RWPE2 (cell line): ENCODE measurements around the gene MEOX2.

Experiments used
- ATAC-seq: fragments of 200-7000 bp; cut with Tn5 transposase; 3 replicates; pipeline ENCODE4 v1.9.1; 2021; ENCODE audit warnings: low read depth
- DNase-seq: peaks from one replicate; pipeline ENCODE4 v3.0.0-alpha.2; 2020; ENCODE audit warnings: low spot score
- H3K27ac ChIP-seq: fragments of 450-650 bp; 2 replicates; pipeline ENCODE4 v1.5.1; 2017; ENCODE audit warnings: mild to moderate bottlenecking; ENCODE audit not compliant: poor library complexity, severe bottlenecking
- H3K27me3 ChIP-seq: fragments of 250-450 bp; sonication (Bioruptor Pico); 2 replicates; pipeline ENCODE4 v1.5.1; 2021; ENCODE audit warnings: mild to moderate bottlenecking, moderate library complexity; ENCODE audit not compliant: insufficient read depth, poor library complexity, severe bottlenecking
- H3K36me3 ChIP-seq: fragments of 250-450 bp; sonication (Bioruptor Pico); 2 replicates; pipeline ENCODE4 v1.5.1; 2020; ENCODE audit warnings: low read depth, mild to moderate bottlenecking, moderate library complexity
- H3K4me1 ChIP-seq: fragments of 250-450 bp; sonication (Bioruptor Pico); 2 replicates; pipeline ENCODE4 v1.5.1; 2021; ENCODE audit warnings: mild to moderate bottlenecking, moderate library complexity; ENCODE audit not compliant: insufficient read depth, poor library complexity, severe bottlenecking
- H3K4me3 ChIP-seq: fragments of 250-450 bp; sonication (Bioruptor Pico); 2 replicates; pipeline ENCODE4 v1.5.1; 2021; ENCODE audit warnings: mild to moderate bottlenecking, moderate library complexity; ENCODE audit not compliant: severe bottlenecking
- H3K9me3 ChIP-seq: fragments of 250-450 bp; sonication (Bioruptor Pico); 2 replicates; pipeline ENCODE4 v1.5.1; 2021; ENCODE audit warnings: mild to moderate bottlenecking, moderate library complexity; ENCODE audit not compliant: severe bottlenecking
- TF ChIP-seq, protein P1 (sequence below): fragments of 450-650 bp; IDR thresholded peaks from one replicate; pipeline ENCODE4 v1.5.1; 2017; ENCODE audit warnings: mild to moderate bottlenecking, moderate library complexity; ENCODE audit not compliant: poor library complexity, severe bottlenecking

MEOX2 gene

GRCh38 chr7:15566476-15566875 lies 120.0 kb downstream of the MEOX2 start:
- no peaks in the 10 kb centered on the region for H3K9me3 ChIP-seq
- H3K36me3 ChIP-seq = no peaks in the 10 kb centered on the region
- DNase-seq (no peak), ATAC-seq (no peak)
- no peak overlapping the region for H3K27ac ChIP-seq
- H3K4me1 ChIP-seq = peaks cover 7% of the 10 kb centered on the region
- peaks cover 3% of the 10 kb centered on the region for H3K27me3 ChIP-seq
- H3K4me3 ChIP-seq = no peak overlapping the region
- TF ChIP-seq, protein P1, sequence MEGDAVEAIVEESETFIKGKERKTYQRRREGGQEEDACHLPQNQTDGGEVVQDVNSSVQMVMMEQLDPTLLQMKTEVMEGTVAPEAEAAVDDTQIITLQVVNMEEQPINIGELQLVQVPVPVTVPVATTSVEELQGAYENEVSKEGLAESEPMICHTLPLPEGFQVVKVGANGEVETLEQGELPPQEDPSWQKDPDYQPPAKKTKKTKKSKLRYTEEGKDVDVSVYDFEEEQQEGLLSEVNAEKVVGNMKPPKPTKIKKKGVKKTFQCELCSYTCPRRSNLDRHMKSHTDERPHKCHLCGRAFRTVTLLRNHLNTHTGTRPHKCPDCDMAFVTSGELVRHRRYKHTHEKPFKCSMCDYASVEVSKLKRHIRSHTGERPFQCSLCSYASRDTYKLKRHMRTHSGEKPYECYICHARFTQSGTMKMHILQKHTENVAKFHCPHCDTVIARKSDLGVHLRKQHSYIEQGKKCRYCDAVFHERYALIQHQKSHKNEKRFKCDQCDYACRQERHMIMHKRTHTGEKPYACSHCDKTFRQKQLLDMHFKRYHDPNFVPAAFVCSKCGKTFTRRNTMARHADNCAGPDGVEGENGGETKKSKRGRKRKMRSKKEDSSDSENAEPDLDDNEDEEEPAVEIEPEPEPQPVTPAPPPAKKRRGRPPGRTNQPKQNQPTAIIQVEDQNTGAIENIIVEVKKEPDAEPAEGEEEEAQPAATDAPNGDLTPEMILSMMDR = no peak

GRCh38 chr7:15561835-15562234 lies 124.6 kb downstream of the MEOX2 start, which contains the start of gene AGMO:
AGMO (minus strand) TSS chr7:15562015.
- Histone ChIP-seq H3K4me1 (peaks cover 7% of the 10 kb centered on the region), H3K27ac (no peak within 1 kb of the TSS), H3K27me3 (no peaks in the 10 kb centered on the region), H3K9me3 (no peaks in the 10 kb centered on the region), H3K36me3 (no peaks in the 10 kb centered on the region), H3K4me3 (no peak within 1 kb of the TSS)
- ATAC-seq (no peak), DNase-seq (no peak)
- TF ChIP-seq, protein P1 = no peak
